HCT116 (cell line): Measurements from ENCODE around the gene C18orf32.
"Not testable (repeated sequence)": the region's sequence is repeated elsewhere in the genome, so short reads cannot be mapped to it uniquely, and the experiment has no call there.

Experiments
- EZH2phosphoT487 ChIP-seq: fragments of 200-600 bp; IDR thresholded peaks from 2 replicates; pipeline ENCODE4 v1.6.1; 2018; ENCODE audit warnings: antibody characterized with exemption, borderline replicate concordance
- FOSL1 ChIP-seq: IDR thresholded peaks from 2 replicates; pipeline ENCODE4 v1.6.1; 2012; ENCODE audit warnings: low read depth
- RAD21 ChIP-seq: IDR thresholded peaks from 2 replicates; pipeline ENCODE4 v1.6.1; 2012; ENCODE audit warnings: low read depth, mild to moderate bottlenecking
- TF ChIP-seq, protein P1 (sequence below): IDR thresholded peaks from 2 replicates; pipeline ENCODE4 v1.6.1; 2012; ENCODE audit warnings: low read depth
- TF ChIP-seq, protein P2 (sequence below), 3 experiments: fragments of 200-600 bp in 1 of 3; sonication (generic) in 1 of 3; IDR thresholded peaks in 2 of 3; conservative IDR thresholded peaks in 1 of 3; 2 replicates each; pipeline ENCODE4 v1.5.1; 2012 to 2017; ENCODE audit warnings: low read depth in 2 of 3, low read length in 2 of 3, antibody characterized with exemption in 1 of 3, borderline replicate concordance in 1 of 3, control low read depth in 1 of 3, mild to moderate bottlenecking in 1 of 3, mixed read lengths in 1 of 3, mixed run types in 1 of 3, moderate library complexity in 1 of 3; ENCODE audit not compliant: insufficient read depth in 1 of 3

DNA sequence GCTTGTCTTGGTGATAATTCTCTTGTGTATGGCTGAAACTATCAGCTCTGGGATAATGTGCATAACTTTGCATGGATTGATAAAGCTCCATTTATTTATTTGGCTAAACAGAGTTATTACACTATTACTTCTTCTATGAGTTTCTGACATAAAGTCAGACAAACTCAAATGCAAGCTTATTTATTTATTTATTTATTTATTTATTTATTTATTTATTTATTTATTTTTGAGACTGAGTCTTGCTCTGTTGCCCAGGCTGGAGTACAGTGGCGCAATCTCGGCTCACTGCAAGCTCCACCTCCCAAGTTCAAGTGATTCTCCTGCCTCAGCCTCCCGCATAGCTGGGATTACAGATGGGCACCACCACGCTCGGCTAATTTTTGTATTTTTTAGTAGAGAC, 28.0 kb upstream of the C18orf32 start:
- TF ChIP-seq, protein P1, sequence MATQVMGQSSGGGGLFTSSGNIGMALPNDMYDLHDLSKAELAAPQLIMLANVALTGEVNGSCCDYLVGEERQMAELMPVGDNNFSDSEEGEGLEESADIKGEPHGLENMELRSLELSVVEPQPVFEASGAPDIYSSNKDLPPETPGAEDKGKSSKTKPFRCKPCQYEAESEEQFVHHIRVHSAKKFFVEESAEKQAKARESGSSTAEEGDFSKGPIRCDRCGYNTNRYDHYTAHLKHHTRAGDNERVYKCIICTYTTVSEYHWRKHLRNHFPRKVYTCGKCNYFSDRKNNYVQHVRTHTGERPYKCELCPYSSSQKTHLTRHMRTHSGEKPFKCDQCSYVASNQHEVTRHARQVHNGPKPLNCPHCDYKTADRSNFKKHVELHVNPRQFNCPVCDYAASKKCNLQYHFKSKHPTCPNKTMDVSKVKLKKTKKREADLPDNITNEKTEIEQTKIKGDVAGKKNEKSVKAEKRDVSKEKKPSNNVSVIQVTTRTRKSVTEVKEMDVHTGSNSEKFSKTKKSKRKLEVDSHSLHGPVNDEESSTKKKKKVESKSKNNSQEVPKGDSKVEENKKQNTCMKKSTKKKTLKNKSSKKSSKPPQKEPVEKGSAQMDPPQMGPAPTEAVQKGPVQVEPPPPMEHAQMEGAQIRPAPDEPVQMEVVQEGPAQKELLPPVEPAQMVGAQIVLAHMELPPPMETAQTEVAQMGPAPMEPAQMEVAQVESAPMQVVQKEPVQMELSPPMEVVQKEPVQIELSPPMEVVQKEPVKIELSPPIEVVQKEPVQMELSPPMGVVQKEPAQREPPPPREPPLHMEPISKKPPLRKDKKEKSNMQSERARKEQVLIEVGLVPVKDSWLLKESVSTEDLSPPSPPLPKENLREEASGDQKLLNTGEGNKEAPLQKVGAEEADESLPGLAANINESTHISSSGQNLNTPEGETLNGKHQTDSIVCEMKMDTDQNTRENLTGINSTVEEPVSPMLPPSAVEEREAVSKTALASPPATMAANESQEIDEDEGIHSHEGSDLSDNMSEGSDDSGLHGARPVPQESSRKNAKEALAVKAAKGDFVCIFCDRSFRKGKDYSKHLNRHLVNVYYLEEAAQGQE = not testable (repeated sequence)
- not testable (repeated sequence) for TF ChIP-seq RAD21, FOSL1, EZH2phosphoT487
- TF ChIP-seq, protein P2, sequence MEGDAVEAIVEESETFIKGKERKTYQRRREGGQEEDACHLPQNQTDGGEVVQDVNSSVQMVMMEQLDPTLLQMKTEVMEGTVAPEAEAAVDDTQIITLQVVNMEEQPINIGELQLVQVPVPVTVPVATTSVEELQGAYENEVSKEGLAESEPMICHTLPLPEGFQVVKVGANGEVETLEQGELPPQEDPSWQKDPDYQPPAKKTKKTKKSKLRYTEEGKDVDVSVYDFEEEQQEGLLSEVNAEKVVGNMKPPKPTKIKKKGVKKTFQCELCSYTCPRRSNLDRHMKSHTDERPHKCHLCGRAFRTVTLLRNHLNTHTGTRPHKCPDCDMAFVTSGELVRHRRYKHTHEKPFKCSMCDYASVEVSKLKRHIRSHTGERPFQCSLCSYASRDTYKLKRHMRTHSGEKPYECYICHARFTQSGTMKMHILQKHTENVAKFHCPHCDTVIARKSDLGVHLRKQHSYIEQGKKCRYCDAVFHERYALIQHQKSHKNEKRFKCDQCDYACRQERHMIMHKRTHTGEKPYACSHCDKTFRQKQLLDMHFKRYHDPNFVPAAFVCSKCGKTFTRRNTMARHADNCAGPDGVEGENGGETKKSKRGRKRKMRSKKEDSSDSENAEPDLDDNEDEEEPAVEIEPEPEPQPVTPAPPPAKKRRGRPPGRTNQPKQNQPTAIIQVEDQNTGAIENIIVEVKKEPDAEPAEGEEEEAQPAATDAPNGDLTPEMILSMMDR (IDR thresholded peaks at IDR 0.05 in 2 of 3, conservative IDR thresholded peaks at IDR 0.05 in 1 of 3; ENCODE audit: borderline replicate concordance in 1 of 3, insufficient read depth in 1 of 3, low read depth in 2 of 3, low read length in 2 of 3) = not testable (repeated sequence)
